Activated CD4-positive, alpha-beta T cell treated with anti-CD3 and anti-CD28 coated beads for 48 hours (primary cell): ENCODE data around the gene SLC25A41.

Experiments used
- DNase-seq: peaks from one replicate; pipeline ENCODE4 v3.0.0-alpha.2; 2020

SLC25A41 gene

GRCh38 chr19:6425732-6426620 is 7.6 kb downstream of the SLC25A41 start:
- no peak for DNase-seq

- peak; percentile 100 for DNase-seq
These were observed 8.4 kb downstream of the SLC25A41 start for GRCh38 chr19:6424939-6425731.

- peak; percentile 49 for DNase-seq
These were observed 9.2 kb downstream of the SLC25A41 start, which contains the start of gene KHSRP for GRCh38 chr19:6424195-6424938. TSS of gene KHSRP (minus strand) at chr19:6424811. CDS start at chr19:6424701, 110 bp downstream.

GRCh38 chr19:6423499-6424194 is 9.9 kb downstream of the SLC25A41 start:
- DNase-seq: peak; percentile 67

GRCh38 chr19:6421075-6422014 is 12.2 kb downstream of the SLC25A41 start:
- DNase-seq: no peak

GRCh38 chr19:6418562-6418932 is 15.0 kb downstream of the SLC25A41 start:
- no peak for DNase-seq

- DNase-seq: no peak
These were observed 15.6 kb downstream of the SLC25A41 start for GRCh38 chr19:6417713-6418561.

- DNase-seq: no peak
These were observed 16.7 kb downstream of the SLC25A41 start for GRCh38 chr19:6416658-6417405.

GRCh38 chr19:6415591-6416190 is 17.9 kb downstream of the SLC25A41 start:
- DNase-seq: no peak

GRCh38 chr19:6414793-6415590 is 18.6 kb downstream of the SLC25A41 start:
- DNase-seq: no peak

- DNase-seq: no peak
These were observed 19.6 kb downstream of the SLC25A41 start for GRCh38 chr19:6413721-6414643.

GRCh38 chr19:6413291-6413690 is 20.3 kb downstream of the SLC25A41 start:
- DNase-seq: no peak

GRCh38 chr19:6412447-6413091 is 21.0 kb downstream of the SLC25A41 start:
- peak; percentile 75 for DNase-seq

GRCh38 chr19:6412061-6412446 is 21.5 kb downstream of the SLC25A41 start:
- DNase-seq: no peak

GRCh38 chr19:6409346-6409745 is 24.2 kb downstream of the SLC25A41 start:
- DNase-seq: no peak

- no peak for DNase-seq
These were observed 27.2 kb downstream of the SLC25A41 start for GRCh38 chr19:6406401-6406800.
